ENCODE results near the gene USP2. TPM values are rescaled to one million over a fixed set of nuclear protein-coding genes. Genes with fewer than 3 reads are reported as not detected.

The USP2 gene
- total RNA-seq = 3.4 and 3.7 TPM in 2 replicates
- long read RNA-seq = 0 reads

- Mint-ChIP-seq H3K27me3 (ENCODE audit: low read depth) (peaks cover 14% of the 10 kb centered on the region), H3K4me1 (peaks cover 8% of the 10 kb centered on the region), H3K36me3 (ENCODE audit: low read depth) (no peaks in the 10 kb centered on the region), H3K27ac (ENCODE audit: unreplicated experiment) (peak within 1 kb of the TSS; percentile 32), H3K9me3 (no peaks in the 10 kb centered on the region), H3K4me3 (no peak within 1 kb of the TSS)
- TF ChIP-seq CTCF (conservative IDR thresholded peaks at IDR 0.05) = peak; percentile 89
- DNase-seq (ENCODE audit: low read depth, low spot score) = peak; percentile 98
Measured at GRCh38 chr11:119381181-119381988, at the start of gene USP2. TSS of gene USP2 (minus strand) at chr11:119381690. CDS start at chr11:119373480, 8,210 bp downstream.

GRCh38 chr11:119427279-119427678 is 45.8 kb upstream of the USP2 start:
- H3K27ac Mint-ChIP-seq (ENCODE audit: unreplicated experiment) = no peak overlapping the region
- no peaks in the 10 kb centered on the region for H3K36me3 Mint-ChIP-seq (ENCODE audit: low read depth)
- TF ChIP-seq CTCF (conservative IDR thresholded peaks at IDR 0.05) = no peak
- H3K27me3 Mint-ChIP-seq (ENCODE audit: low read depth) = peaks cover 23% of the 10 kb centered on the region
- peaks cover 2% of the 10 kb centered on the region for H3K9me3 Mint-ChIP-seq
- H3K4me1 Mint-ChIP-seq = peaks cover 23% of the 10 kb centered on the region
- DNase-seq (ENCODE audit: low read depth, low spot score) = no peak
- no peak overlapping the region for H3K4me3 Mint-ChIP-seq

GRCh38 chr11:119426142-119426541 is 44.7 kb upstream of the USP2 start:
- H3K9me3 Mint-ChIP-seq = peaks cover 2% of the 10 kb centered on the region
- peaks cover 24% of the 10 kb centered on the region for H3K4me1 Mint-ChIP-seq
- DNase-seq (ENCODE audit: low read depth, low spot score) = no peak
- H3K27me3 Mint-ChIP-seq (ENCODE audit: low read depth) = peaks cover 23% of the 10 kb centered on the region
- peak overlapping the region; percentile 31 for H3K4me3 Mint-ChIP-seq
- no peaks in the 10 kb centered on the region for H3K36me3 Mint-ChIP-seq (ENCODE audit: low read depth)
- no peak for TF ChIP-seq CTCF (conservative IDR thresholded peaks at IDR 0.05)
- H3K27ac Mint-ChIP-seq (ENCODE audit: unreplicated experiment) = no peak overlapping the region

- no peak for DNase-seq (ENCODE audit: low read depth, low spot score)
- Mint-ChIP-seq H3K4me1 (peaks cover 32% of the 10 kb centered on the region), H3K4me3 (peak overlapping the region; percentile 94), H3K36me3 (ENCODE audit: low read depth) (peaks cover 3% of the 10 kb centered on the region), H3K9me3 (peaks cover 2% of the 10 kb centered on the region), H3K27ac (ENCODE audit: unreplicated experiment) (no peak overlapping the region), H3K27me3 (ENCODE audit: low read depth) (peaks cover 14% of the 10 kb centered on the region)
- no peak for TF ChIP-seq CTCF (conservative IDR thresholded peaks at IDR 0.05)
Measured at GRCh38 chr11:119424775-119425174, 43.3 kb upstream of the USP2 start.

- Mint-ChIP-seq H3K27ac (ENCODE audit: unreplicated experiment) (no peak overlapping the region), H3K4me1 (peaks cover 33% of the 10 kb centered on the region)
Measured at GRCh38 chr11:119424276-119424675, 42.8 kb upstream of the USP2 start.

More at GRCh38 chr11:119424276-119424675, 42.8 kb upstream of the USP2 start:
- H3K27me3 Mint-ChIP-seq (ENCODE audit: low read depth) = peaks cover 14% of the 10 kb centered on the region
- H3K36me3 Mint-ChIP-seq (ENCODE audit: low read depth) = peaks cover 4% of the 10 kb centered on the region
- no peak for TF ChIP-seq CTCF (conservative IDR thresholded peaks at IDR 0.05)
- peaks cover 2% of the 10 kb centered on the region for H3K9me3 Mint-ChIP-seq
- peak overlapping the region; percentile 94 for H3K4me3 Mint-ChIP-seq
- DNase-seq (ENCODE audit: low read depth, low spot score) = no peak

All from neural crest cell (in vitro differentiated cells).